ENCODE results near the gene NFASC.

NFASC gene

GRCh38 chr1:205068001-205068400 is 197.3 kb downstream of the NFASC start:
- DNase-seq: no peak

GRCh38 chr1:205068457-205069040 is 197.9 kb downstream of the NFASC start:
- no peak for DNase-seq

- no peak for DNase-seq
Measured at GRCh38 chr1:205069371-205070125, 198.9 kb downstream of the NFASC start.

- DNase-seq: no peak
Measured at GRCh38 chr1:205071028-205071409, 200.4 kb downstream of the NFASC start.

GRCh38 chr1:205071801-205072200 is 201.1 kb downstream of the NFASC start:
- DNase-seq: no peak

GRCh38 chr1:205072286-205072685 is 201.6 kb downstream of the NFASC start:
- DNase-seq: no peak

Data from activated CD4-positive, alpha-beta T cell treated with anti-CD3 and anti-CD28 coated beads, Interleukin-2, amount 50 U/mL, for 4 hours (primary cell).